Epidermal melanocyte (primary cell): ENCODE results near the gene SYCE3.
"Not testable (repeated sequence)": the region's sequence is repeated elsewhere in the genome, so short reads cannot be mapped to it uniquely, and the experiment has no call there.

Experiments
- DNase-seq: peaks from one replicate; pipeline ENCODE4 v3.0.0; 2011; ENCODE audit warnings: low spot score; ENCODE audit not compliant: insufficient read length

The SYCE3 gene

GRCh38 chr22:50562523-50563412 lies at the start of gene SYCE3:
SYCE3 (minus strand) TSS chr22:50562919; CDS start chr22:50556405, 6,514 bp downstream.
- DNase-seq: peak; percentile 94

GRCh38 chr22:50612168-50612527 lies 49.4 kb upstream of the SYCE3 start:
- DNase-seq: no peak

- DNase-seq: no peak
Measured at GRCh38 chr22:50611341-50612060, 48.8 kb upstream of the SYCE3 start.

GRCh38 chr22:50610581-50610980 lies 47.9 kb upstream of the SYCE3 start:
- DNase-seq: no peak

- DNase-seq: no peak
Measured at GRCh38 chr22:50610041-50610451, 47.3 kb upstream of the SYCE3 start.

GRCh38 chr22:50609599-50609998 lies 46.9 kb upstream of the SYCE3 start:
- no peak for DNase-seq

- DNase-seq: no peak
Measured at GRCh38 chr22:50608996-50609395, 46.3 kb upstream of the SYCE3 start.

- not testable (repeated sequence) for DNase-seq
Measured at GRCh38 chr22:50608058-50608840, 45.5 kb upstream of the SYCE3 start.

- no peak for DNase-seq
Measured at GRCh38 chr22:50607659-50608020, 44.9 kb upstream of the SYCE3 start.

- no peak for DNase-seq
Measured at GRCh38 chr22:50606946-50607658, 44.4 kb upstream of the SYCE3 start.

GRCh38 chr22:50606165-50606945 lies 43.6 kb upstream of the SYCE3 start:
- DNase-seq: no peak

- DNase-seq: no peak
Measured at GRCh38 chr22:50605613-50606074, 42.9 kb upstream of the SYCE3 start.

- DNase-seq: no peak
Measured at GRCh38 chr22:50605002-50605612, 42.4 kb upstream of the SYCE3 start.

- no peak for DNase-seq
Measured at GRCh38 chr22:50604256-50605001, 41.7 kb upstream of the SYCE3 start.

GRCh38 chr22:50603511-50604255 lies 41.0 kb upstream of the SYCE3 start:
- no peak for DNase-seq

- no peak for DNase-seq
Measured at GRCh38 chr22:50602338-50602700, 39.6 kb upstream of the SYCE3 start.

- no peak for DNase-seq
Measured at GRCh38 chr22:50601669-50602337, 39.1 kb upstream of the SYCE3 start.
